Measurements from ENCODE around the gene MTX2.
"Not testable (repeated sequence)": the region's sequence is repeated elsewhere in the genome, so short reads cannot be mapped to it uniquely, and the experiment has no call there.

The MTX2 gene

DNA sequence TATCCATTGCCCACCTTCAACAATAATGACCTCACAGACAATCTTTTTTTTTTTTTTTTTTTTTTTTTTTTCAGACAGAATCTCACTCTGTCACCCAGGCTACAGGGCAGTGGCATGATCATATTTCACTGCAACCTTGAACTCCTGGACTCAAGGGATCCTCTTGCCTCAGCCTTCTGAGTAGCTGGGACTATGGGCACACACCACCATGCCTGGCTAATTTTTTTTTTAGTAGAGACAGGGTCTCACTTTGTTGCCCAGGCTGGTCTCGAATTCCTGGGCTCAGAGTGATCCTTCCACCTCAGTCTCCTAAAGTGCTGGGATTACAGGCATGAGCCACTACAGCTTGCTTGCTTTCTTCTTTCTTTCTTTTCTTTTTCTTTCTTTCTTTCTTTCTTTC lies 103.9 kb downstream of the MTX2 start:
- not testable (repeated sequence) for DNase-seq (ENCODE audit: low read depth in 2 of 2)

DNA sequence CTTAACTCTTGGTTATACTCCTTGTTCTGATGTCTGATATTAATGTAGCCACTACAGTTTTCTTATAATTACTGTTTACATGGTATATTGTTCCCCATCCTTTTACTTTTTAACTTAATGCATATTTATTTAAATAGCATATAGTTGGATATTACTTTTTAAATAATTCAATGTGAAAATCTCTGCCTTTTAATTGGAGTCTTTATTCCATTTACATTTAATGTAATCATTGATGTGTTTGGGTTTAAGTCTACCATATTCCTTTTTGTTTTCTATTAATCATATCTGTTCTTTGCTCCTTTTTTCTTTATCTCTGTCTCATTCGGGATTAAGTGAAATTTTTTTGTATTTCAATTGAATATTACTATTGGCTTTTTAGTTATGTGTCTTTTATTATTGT lies 109.1 kb downstream of the MTX2 start:
- no peak for DNase-seq (ENCODE audit: low read depth in 2 of 2)

DNA sequence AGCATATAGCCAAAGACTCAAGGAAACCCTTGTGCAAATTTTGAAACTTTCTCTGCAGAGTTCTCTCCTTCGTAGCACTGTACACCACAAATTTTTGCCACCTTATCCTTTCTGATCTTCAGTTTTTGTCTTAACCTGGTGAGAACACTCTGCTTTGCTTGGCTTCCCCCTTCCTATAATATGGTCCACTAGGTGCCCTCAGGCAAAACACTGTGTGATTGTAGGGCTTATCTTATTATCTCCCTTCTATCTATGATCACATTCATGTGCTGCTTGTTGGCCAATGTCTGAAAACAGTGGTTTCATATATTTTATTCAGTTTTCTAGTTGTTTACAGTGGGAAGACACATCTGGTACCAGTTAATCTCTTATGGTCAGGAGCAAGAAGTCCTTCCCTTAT lies 111.1 kb downstream of the MTX2 start:
- DNase-seq (ENCODE audit: low read depth in 2 of 2), result no peak

DNA sequence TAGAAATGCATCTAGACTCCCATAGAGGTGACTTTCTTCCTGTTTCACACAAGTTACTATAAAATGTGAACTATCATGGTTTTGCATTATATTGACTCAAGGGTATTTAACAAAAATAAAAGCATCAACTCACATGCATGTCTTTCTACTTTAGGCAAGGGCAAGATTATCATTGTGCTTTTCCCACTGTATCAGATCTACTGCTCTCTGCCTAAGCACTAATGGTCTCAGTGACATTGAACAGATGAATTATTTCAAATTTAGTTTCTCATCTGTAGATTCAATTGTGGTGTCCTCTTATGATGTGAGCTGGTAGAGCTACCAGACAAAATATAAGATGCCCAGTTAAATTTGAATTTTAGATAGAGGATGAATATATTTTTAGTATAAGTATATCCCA lies 113.9 kb downstream of the MTX2 start:
- DNase-seq (ENCODE audit: low read depth in 2 of 2), result no peak

DNA sequence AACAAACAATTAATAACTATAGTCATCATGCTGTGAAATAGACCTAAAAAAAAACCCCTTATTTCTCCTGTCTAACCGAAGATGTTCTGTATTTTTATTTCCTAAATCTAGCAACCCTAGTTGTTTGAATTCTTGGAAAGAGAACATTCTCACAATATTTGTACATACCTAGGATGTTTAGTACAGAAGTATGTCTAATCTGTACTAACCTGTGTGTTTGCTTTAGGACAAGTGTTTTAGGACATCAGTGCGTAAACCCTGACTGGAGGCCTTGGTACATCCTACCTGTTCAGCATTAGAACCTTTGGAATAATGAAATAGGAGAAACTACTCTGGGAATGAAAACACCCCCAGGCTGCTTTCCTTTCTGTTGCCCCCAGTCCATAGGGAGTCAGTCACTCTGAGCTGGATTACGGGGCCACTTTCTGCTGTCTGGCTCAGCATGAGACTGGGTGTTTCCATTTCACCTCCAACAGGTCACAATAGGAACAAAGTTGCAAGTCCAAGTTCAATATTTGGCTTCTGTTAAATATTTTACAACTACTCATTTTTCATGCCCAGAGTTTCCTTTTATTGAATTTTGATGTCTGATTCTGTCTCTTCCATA lies 114.7 kb downstream of the MTX2 start:
- no peak for DNase-seq (ENCODE audit: low read depth in 2 of 2)

DNA sequence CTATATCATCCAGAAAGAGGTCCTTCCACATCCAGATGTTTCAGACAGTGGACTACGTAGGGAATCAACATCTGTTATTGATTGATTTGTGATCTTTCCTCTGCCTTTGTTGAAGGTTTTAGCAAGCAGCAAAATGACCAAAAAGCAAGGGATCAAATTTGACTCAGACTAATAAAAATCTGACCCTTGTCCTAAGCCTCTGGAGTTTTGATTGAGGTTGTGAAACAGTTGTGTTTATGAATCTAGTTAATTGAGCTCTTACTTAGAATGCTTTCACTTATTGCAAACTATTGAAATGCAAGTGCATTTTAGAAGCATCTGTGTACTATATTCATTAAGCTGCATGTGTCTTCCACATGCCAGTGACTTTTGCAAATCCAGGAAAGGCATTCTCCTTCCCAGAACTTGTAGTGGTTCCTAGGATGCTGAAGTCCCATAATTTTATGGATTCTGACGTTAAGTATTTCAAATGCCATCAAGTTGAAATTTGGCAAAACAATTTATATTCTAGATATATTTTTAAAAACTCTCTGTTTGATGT lies 116.0 kb downstream of the MTX2 start:
- DNase-seq (ENCODE audit: low read depth in 2 of 2), result no peak

DNA sequence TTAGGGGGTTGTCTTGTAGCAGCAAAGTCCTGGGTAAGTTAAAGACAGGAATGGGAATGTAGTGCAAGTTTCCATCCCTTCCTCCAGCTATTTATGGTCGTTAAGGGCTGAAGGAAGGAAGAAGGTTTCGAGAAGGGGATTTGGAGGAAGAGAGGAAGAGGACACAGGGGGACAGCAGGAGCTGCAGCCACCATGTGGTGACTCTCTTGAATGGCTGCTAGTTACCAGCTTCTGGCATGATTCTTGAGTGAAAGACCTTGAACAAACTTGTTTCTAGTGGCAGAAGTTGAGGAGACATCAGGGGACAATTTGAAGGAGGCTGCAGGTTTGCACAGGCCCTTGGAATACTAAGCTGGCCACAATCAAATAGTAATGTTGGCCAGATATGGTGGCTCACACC lies 116.6 kb downstream of the MTX2 start:
- no peak for DNase-seq (ENCODE audit: low read depth in 2 of 2)

Measured in stimulated activated CD4-positive, alpha-beta T cell treated with anti-CD3 and anti-CD28 coated beads, Interleukin-1b, Interleukin-23, amount 100 ng/mL, for 4 hours (primary cell).